ENCODE measurements around the gene FAM151B.

- TF ChIP-seq CTCF (IDR thresholded peaks at IDR 0.05) (no peak), EZH2phosphoT487 (IDR thresholded peaks at IDR 0.05) (no peak), EZH2 (IDR thresholded peaks at IDR 0.05) (no peak)
These were observed 49.2 kb upstream of the FAM151B start for GRCh38 chr5:80438739-80439138.

Measured in neural progenitor cell (in vitro differentiated cells).